ENCODE data around the gene DGAT2L6.

- no peak for TF ChIP-seq POLR2A (IDR thresholded peaks at IDR 0.05)
- TF ChIP-seq, protein P1, sequence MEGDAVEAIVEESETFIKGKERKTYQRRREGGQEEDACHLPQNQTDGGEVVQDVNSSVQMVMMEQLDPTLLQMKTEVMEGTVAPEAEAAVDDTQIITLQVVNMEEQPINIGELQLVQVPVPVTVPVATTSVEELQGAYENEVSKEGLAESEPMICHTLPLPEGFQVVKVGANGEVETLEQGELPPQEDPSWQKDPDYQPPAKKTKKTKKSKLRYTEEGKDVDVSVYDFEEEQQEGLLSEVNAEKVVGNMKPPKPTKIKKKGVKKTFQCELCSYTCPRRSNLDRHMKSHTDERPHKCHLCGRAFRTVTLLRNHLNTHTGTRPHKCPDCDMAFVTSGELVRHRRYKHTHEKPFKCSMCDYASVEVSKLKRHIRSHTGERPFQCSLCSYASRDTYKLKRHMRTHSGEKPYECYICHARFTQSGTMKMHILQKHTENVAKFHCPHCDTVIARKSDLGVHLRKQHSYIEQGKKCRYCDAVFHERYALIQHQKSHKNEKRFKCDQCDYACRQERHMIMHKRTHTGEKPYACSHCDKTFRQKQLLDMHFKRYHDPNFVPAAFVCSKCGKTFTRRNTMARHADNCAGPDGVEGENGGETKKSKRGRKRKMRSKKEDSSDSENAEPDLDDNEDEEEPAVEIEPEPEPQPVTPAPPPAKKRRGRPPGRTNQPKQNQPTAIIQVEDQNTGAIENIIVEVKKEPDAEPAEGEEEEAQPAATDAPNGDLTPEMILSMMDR (IDR thresholded peaks at IDR 0.05) = no peak
Observed at GRCh38 chrX:70138622-70139021, 38.7 kb upstream of the DGAT2L6 start.

Measured in body of pancreas (tissue), 4 donors.